GM21737 (cell line): Measurements from ENCODE around the gene CARD14.
"Not testable (repeated sequence)": the region's sequence is repeated elsewhere in the genome, so short reads cannot be mapped to it uniquely, and the experiment has no call there.

Experiments used
- ATAC-seq: cut with Tn5 transposase; IDR thresholded peaks from one replicate; pipeline ENCODE4 v1.9.1; 2021; ENCODE audit warnings: mild to moderate bottlenecking, moderate library complexity; ENCODE audit not compliant: unreplicated experiment

The CARD14 gene

GRCh38 chr17:80247561-80247960 is 77.7 kb downstream of the CARD14 start:
- ATAC-seq, result no peak

DNA sequence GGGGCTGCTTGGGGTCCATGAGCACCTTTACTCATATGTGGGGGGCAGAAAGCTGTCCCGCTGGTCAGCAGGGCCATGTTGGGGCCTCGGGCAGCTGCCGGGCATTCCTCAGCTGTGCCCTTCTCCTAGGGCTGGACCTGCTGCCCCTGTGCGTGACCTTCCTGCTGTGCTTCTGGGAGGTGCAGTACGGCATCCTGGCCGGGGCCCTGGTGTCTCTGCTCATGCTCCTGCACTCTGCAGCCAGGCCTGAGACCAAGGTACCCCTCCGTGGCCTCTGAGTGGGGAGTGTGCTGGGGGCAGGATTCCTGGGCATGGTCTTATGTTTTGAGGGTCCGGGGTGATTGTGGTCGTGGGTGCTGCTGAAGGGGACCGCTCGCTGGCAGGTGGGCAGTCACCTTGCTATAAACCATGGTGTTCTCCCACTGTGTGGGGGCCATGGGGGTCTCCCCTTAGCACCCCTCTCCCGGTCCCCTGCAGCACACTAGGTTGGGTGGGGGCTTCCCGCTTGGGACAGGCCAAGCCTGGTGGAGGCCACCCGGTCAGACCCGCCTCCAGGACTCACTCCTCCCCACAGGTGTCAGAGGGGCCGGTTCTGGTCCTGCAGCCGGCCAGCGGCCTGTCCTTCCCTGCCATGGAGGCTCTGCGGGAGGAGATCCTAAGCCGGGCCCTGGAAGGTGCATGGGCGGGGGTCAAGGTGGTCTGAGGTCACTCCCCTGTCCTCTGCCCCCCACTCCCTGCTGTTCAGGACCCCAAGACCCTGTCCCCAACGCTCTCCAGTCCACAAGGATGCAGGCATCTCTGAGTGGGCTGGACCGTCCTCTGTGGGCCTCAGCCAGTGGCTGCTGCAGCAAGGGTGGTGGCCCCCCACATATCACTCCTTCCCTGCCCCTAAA is 78.4 kb downstream of the CARD14 start:
- ATAC-seq, result no peak

DNA sequence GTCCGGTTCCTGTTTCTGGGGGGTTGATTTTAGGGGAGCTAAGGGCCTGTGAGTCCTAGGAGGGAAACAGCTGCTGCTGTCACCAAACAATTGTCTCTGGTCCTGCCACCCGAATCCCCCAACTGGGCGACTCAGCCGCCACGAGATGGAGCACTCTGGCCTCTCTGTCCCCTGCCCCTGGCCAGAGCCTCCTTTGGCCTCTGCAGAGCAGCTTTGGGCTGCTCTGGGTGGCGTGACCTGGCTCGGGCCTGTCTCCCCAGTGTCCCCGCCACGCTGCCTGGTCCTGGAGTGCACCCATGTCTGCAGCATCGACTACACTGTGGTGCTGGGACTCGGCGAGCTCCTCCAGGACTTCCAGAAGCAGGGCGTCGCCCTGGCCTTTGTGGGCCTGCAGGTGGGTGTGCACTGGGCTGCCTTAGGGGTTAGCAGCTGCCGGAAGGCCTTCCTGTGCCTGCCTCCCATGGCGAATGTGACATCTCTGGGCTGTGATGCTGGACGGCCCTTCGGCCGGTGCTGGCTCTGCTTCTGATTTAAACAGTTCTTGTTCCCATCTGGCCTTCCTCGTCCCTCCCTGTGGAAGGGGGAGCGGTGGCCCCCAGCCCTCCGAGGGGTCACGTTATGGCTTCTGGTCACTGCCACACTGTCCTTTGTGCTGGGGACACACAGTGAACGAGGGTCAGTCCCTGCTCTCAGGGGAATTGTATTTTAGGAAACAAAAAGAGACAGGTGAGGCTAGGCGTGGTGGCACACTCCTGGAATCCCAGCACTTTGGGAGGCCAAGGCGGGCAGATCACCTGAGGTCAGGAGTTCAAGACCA is 79.3 kb downstream of the CARD14 start:
- no peak for ATAC-seq

DNA sequence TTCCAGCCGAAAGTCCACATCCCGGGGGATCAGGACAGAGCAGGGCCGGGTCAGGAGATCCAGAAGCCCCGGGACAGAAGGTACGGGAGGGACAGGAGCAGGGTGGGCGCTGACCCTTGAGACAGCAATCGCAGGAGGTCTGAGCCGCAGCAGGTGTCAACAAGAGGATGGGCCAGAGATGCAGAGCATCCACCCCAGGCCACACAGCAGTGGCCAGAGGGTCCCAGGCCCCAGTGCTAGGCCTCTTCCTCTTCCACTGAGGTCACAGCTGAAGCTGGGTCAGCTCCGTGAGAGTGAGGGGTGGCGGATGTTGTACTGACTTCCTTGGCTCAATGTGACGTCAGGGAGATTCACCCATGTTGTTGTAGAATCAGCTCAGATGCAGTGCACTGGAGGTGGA is 82.1 kb downstream of the CARD14 start:
- no peak for ATAC-seq

DNA sequence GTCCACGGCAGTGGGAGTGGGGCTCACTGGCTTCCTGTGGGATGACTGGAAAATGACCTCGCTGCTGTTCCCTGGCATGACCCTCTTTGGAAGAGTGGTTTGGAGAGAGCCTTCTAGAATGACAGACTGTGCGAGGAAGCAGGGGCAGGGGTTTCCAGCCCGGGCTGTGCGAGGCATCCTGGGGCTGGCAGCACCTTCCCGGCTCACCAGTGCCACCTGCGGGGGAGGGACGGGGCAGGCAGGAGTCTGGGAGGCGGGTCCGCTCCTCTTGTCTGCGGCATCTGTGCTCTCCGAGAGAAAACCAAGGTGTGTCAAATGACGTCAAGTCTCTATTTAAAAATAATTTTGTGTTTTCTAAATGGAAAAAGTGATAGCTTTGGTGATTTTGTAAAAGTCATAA is 83.0 kb downstream of the CARD14 start:
- ATAC-seq, result no peak

GRCh38 chr17:80253631-80254395 is 84.0 kb downstream of the CARD14 start:
- no peak for ATAC-seq

GRCh38 chr17:80254396-80255251 is 84.8 kb downstream of the CARD14 start:
- ATAC-seq, result peak; percentile 59

DNA sequence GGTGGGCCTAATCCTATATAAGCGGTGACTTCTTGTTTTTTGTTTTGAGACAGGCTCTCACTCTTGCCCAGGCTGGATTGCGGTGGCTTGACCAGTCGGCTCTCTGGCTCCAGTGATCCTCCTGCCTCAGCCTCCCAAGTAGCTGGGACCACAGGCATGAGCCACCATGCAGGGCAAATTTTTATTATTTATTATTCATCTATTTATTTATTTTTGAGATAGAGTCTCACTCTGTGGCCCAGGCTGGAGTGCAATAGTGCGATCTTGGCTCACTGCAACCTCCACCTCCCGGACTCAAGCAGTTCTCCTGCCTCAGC is 86.2 kb downstream of the CARD14 start:
- no peak for ATAC-seq

- ATAC-seq, result no peak
Measured at GRCh38 chr17:80257716-80258213, 87.9 kb downstream of the CARD14 start.

GRCh38 chr17:80258296-80258695 is 88.5 kb downstream of the CARD14 start:
- not testable (repeated sequence) for ATAC-seq
